GM19239 (cell line): ENCODE measurements around the gene ZNF629.

ENCODE experiments used
- DNase-seq: peaks from one replicate; pipeline ENCODE4 v3.0.0; 2011; ENCODE audit warnings: low spot score; ENCODE audit not compliant: insufficient read length
- FAIRE-seq: peaks from 2 replicates; lab custom pipeline; 2011; peaks lifted over from hg19 to GRCh38; lab: Jason Lieb, UNC

The ZNF629 gene

DNA sequence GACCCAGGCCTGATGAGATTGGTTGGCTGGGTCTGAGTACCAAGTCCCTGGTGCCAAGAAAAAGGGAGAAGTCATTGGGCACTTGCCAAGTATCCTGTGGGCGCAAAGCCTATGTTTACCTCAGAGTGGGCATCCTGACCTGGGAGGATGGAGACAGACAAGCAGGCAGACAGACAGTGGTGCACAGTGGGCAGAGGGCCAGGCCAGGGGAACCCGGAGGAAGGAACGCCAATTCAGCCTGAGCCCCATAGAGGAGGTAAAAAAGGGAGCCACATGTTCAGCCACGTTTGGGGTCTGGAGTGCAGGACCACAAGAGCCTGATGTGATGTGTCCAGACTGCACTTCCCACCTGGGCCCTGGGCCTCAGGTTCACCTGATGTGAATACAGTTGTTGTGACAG, 33.4 kb downstream of the ZNF629 start:
- DNase-seq (no peak), FAIRE-seq (no peak)

DNA sequence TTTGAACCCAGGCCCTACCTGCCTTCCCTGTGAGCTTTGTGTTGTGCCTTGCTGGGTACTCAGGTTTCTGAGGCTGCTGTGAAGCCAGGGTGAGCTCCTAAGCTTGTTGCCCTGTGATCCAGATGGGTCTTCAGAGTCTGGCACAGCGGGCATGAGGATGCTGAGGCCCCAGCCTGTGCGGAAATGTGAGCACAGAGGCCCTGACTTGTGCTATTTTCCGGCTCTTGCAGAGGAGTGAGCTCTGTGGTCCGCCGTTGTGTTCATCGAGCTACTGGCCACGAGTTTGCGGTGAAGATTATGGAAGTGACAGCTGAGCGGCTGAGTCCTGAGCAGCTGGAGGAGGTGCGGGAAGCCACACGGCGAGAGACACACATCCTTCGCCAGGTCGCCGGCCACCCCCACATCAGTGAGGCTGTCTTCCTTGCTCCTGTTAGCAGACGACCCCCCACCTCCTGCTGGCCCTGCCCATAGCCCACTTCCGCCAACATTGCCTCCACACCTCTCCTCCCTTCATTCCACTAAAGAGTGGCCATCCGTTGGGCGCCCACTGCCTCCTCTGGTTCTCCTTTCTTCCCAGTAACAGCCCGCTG, 36.0 kb downstream of the ZNF629 start:
- FAIRE-seq (no peak), DNase-seq (no peak)

DNA sequence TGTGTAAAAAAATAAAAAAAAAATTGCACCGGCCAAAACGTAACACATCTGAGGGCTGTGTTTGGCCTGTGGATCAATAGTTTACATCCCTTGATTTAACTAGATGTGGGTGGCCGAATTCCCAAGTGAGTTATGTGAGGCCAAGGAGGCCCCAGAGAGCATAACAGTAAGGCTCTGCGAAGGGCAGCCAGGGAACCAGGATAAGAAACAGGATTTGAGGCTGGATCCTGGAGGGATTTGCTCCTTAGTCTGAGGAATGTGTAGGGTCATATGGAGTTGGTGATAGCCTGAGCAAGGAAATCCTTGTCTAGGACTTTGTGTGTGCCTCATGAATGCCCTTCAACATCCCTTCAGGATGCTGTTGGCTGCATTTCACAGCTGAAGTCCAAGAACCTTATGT, 36.8 kb downstream of the ZNF629 start:
- FAIRE-seq (no peak), DNase-seq (no peak)

DNA sequence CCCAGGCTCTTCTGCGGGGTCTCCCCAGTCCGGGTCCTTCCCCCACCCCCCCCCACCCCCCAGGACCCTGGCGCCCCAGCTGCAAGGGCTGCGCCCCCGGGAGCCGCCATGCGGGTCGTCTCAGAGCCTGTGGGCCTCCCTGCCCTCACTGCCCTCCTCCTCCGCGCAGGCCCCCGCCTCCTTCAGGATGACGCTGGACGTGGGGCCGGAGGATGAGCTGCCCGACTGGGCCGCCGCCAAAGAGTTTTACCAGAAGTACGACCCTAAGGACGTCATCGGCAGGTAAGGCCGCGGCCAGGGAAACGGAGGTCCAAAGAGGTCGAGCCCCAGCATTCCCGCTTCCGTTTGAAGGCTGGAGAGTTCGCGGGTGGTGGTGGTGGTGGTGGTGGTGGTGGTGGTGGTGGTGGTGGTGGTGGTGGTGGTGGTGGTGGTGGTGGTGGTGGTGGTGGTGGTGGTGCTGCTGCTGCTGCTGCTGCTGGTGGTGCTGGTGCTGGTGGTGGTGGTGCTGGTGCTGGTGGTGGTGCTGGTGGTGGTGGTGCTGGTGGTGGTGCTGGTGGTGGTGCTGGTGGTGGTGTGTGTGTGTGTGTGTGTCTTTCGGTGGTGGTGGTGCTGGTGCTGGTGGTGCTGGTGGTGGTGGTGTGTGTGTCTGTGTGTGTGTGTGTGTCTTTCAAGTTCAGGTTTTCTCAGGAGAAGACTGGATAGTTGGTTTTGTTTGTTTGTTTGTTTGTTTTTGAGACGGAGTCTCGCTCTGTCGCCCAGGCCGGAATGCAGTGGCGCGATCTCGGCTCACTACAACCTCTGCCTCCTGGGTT, 38.2 kb downstream of the ZNF629 start:
- no peak for DNase-seq
- no peak for FAIRE-seq

DNA sequence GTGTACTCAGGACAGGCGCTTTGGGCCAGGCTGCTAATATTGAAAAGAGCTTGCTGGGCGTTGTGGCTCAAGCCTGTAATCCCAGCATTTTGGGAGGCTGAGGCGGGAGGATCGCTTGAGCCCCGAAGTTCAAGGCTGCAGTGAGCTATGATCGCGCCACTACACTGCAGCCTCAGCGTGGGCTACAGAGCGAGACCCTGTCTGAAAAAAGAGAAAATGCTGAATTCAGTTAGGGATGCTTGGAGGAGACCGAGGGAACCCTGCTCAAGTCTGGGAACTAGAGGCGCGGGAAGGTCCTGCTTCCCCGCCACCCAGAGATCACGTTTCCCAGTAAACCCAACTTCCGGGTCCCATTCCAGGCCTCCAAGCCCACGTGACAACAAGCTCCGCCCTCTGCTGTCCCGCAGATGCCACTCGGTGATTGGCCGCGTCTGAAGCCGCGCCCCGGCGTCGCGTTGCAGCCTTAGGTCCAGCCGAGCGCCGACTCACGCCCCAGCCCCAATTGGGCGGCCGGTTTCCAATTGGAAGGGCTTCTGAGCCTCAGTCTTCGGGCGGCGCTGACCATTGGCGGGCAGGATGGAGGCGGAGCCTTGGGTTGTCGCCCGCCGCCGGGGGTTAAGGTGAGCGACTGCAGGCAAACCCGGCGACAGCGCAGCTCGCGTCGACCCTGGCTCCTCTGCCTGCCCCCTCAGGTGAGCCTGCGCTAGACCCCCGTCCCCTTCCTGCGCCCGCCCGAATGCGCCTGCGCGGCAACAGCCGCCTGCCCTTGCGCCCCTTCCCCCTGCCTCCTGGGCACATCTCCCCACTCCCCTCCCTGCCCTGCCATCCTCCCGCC, 39.0 kb downstream of the ZNF629 start, which contains the start of gene PHKG2:
TSS of gene PHKG2 (plus strand) at position 627 of the 835 bp plus-strand sequence. CDS start 396 bp downstream, outside the sequence.
- DNase-seq (peak; percentile 98), FAIRE-seq (peak; percentile 98)

DNA sequence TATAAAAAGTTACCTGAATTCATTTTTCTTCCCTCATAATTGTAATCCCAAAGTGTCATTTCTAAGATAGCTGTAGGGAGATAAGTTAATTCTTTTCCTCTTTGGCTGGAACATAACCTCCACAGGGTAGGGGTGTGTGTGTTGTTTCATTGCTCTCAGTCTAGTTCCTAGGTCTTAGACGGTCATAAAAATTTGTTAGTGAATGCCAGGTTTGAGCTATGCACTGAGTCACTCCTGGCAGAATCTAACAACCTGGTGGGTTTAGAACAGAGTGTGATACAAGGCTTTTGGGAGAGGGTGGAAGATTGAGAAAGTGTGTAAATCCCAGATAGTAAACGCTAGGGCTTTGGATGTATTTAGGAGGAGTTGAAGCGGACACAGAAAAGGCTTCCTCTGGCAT, 39.7 kb downstream of the ZNF629 start:
- DNase-seq, result no peak
- peak; percentile 44 for FAIRE-seq

DNA sequence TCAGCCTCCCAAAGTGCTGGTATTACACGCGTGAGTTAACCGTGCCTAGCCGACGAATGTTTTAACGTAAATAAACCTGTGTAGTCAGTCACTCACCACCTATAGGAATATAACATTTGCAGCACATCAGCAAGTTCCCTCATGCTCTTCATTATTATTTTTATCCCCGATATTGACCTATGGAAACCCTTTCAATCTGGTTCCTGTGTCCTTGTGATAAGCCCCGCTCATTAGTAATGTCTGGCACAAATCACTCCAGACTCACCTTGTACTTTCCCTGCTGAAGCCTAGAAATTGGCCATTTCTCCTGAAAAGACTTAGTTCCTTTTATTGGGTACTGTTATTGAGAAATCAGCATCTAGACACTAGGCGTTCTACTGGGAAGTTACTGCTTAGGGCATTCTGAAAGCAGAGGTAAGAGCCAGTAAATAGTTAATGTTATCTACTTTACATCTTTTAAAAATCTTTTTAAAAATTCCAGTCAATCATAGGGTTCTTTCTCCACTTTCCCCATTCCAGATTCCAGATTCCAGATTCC, 40.3 kb downstream of the ZNF629 start:
- no peak for FAIRE-seq

DNA sequence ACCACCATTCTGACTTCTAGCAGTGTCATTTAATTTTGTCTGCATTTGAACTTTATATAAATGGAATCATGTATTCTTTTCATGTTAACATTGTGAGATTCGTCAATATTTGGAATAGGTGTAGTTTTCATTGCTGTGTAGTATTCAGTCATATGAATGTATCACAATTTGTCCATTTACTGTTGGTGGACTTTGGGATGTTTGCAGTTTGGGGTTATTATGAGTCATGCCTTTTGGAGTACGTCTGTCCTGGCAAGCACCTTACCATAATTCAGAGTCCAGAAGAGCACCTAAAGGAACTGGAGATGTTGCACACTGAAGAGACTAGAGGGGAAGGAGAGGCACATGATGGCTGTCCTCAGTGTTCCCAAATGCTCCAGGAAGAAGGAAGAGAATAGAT, 41.9 kb downstream of the ZNF629 start:
- FAIRE-seq (no peak), DNase-seq (no peak)

More for the DNA sequence above, 40.3 kb downstream of the ZNF629 start:
- no peak for DNase-seq

DNA sequence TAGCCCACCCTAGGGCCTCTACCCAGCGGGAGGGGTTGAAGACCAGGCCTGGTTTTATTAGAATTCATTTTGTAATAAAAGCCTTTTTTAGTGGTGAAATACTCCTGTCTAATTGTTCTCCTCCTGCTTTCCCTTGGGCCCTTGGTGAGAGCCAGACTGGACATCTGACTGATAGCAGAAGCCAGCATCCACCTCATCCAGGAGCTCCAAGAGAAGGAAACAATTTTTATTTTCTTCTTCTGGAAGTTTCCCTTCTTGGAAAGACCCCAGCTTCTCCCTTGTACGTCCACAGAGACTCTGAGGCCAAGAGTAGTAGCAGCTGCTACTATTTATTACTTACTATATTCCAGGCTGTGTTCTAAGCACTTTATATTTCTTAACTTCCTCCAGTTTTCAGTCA, 42.8 kb downstream of the ZNF629 start:
- no peak for FAIRE-seq
- DNase-seq, result no peak

DNA sequence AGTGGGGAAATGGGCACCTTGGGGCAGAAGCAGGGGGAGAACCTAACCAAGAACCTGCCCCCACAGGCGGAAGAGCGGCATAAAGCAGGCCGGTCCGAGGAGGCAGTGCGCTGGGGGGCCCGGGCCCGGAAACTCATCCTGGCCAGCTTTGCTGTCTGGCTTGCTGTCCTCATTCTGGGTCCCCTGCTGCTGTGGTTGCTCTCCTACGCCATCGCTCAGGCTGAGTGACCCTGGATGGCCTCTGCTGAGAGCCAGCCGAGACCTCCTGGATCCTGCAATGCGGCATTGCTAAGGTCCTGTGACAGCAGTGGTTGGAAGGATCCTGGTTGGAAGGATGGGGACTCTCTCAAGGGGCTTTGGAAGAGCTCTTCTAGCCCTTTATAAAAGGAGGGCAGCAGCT, 43.3 kb downstream of the ZNF629 start:
- FAIRE-seq (no peak), DNase-seq (no peak)

DNA sequence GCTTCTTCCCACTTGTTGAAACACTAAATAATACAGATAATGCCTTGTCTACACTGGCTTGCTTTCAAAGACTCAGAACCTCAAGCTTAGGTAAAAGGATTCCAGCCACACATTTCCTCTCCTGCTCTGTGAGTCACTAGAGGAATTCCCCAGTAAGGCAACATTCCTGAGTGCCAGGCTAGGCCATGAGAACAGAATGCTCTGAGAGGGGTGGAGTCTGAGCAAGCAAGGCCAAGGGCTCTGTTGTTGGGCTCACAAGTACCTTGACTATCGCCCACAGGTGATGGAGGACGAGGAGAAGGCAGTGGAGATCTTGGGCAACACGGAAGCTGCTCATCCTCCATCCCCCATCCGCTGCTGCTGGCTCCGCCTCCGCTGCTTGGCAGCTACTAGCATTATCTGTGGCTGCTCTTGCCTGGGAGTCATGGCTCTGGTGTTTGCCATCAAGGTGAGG, 45.5 kb downstream of the ZNF629 start:
- FAIRE-seq (no peak), DNase-seq (no peak)

DNA sequence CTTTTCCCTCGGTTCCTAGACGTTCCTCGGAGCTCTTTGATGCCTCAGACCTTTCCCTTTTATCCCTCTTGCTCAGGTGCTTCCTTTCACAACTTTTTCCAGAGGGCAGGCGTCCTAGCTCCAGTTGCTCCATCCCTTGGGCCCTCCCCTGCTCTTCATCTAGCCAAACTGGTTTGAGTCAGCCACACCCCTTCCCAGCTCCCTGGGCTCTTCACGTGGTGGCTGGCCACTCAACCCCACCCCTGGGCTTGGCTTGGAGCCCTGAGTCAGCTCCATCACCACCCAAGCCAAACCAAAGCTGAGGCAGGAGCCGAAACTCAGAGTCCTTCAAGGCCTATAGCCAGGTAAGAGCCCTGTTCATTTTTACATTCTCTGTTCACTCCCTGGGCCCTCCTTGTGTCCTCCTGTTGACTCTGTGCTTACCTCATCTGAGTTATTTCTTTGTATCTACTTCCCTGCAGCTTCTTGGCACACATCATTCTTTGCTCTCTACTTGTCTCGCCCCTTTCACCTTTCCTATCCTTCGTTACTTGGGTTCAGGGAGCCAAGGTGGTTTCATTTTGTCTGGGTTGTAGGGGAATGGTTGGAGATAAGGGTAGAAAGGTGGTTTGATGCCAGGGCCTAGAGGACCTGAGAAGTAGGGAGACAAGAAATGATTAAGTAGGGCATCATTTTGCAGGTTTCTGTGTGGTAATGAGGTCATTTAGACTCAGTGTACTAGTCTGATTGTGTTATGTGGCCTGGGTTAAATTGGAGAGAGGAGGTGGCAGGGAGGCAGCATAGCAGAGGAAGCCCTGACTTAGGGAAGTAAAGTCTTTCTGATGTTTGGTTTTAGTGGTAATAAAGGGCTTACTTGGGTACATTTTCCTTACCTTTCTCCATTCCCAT, 46.4 kb downstream of the ZNF629 start:
- DNase-seq (no peak), FAIRE-seq (no peak)

DNA sequence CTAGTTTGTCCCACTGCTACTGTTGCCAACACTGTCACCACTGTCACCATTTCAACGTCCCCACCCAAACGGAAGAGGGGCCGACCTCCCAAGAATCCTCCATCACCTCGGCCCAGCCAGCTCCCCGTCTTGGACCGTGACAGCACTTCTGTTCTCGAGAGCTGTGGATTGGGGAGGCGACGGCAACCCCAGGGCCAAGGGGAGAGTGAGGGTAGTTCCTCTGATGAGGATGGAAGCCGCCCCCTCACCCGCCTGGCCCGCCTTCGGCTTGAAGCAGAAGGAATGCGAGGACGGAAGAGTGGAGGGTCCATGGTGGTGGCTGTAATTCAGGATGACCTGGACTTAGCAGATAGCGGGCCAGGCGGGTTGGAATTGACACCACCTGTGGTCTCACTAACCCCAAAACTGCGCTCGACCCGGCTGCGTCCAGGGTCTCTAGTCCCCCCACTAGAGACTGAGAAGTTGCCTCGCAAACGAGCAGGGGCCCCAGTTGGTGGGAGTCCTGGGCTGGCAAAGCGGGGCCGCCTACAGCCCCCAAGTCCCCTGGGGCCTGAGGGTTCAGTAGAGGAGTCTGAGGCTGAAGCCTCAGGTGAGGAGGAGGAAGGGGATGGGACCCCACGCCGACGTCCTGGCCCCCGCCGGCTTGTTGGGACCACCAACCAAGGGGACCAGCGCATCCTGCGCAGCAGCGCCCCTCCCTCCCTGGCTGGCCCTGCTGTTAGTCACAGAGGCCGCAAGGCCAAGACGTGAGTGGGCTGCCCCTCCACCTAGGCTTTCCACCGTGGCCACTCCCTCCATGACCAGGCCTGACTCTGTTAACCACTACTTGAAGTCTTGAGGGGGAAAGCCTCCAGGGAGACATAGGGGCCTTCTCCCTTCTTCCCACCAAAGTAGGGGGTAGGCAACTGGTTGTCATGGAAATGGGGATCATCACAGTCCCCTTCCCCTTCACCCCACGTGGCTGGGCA, 47.7 kb downstream of the ZNF629 start:
- no peak for DNase-seq
- no peak for FAIRE-seq

DNA sequence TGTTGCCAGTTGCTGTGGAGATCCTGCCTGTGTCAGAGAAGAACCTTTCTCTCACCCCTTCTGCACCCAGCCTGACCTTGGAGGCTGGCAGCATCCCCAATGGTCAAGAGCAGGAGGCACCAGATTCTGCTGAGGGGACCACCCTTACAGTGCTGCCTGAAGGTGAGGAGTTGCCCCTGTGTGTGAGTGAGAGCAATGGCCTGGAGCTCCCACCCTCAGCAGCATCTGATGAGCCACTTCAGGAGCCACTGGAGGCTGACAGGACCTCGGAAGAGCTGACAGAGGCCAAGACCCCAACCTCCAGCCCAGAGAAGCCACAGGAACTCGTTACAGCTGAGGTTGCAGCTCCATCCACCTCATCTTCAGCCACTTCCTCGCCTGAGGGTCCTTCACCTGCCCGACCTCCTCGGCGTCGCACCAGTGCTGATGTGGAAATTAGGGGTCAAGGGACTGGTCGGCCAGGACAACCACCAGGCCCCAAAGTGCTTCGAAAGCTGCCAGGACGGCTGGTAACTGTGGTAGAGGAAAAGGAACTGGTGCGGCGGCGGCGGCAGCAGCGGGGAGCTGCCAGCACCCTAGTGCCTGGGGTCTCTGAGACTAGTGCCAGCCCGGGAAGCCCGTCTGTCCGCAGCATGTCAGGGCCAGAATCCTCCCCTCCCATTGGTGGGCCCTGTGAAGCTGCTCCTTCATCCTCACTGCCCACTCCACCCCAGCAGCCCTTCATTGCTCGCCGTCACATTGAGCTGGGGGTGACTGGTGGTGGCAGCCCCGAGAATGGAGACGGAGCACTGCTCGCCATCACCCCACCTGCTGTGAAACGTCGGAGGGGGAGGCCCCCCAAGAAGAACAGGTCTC, 49.0 kb downstream of the ZNF629 start:
- DNase-seq (no peak), FAIRE-seq (no peak)

DNA sequence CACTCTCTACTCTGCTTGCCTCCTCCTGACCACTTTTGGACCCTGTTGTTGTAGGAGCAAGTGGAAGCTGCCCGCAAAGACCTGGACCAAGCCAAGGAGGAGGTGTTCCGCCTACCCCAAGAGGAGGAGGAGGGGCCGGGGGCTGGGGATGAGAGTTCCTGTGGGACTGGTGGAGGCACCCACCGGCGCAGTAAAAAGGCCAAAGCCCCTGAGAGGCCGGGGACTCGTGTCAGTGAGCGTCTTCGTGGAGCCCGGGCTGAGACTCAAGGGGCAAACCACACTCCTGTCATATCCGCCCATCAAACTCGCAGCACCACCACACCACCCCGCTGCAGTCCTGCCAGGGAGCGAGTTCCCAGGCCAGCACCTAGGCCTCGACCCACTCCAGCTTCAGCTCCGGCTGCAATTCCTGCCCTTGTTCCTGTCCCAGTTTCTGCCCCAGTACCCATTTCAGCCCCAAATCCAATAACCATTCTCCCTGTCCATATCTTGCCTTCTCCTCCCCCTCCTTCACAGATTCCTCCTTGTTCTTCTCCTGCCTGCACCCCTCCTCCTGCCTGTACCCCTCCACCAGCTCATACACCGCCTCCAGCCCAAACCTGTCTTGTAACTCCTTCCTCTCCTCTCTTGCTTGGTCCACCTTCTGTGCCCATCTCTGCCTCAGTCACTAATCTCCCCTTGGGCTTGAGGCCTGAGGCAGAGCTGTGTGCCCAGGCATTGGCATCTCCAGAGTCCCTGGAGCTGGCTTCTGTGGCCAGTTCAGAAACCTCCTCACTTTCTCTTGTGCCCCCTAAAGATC, 49.8 kb downstream of the ZNF629 start:
- FAIRE-seq (no peak), DNase-seq (no peak)

DNA sequence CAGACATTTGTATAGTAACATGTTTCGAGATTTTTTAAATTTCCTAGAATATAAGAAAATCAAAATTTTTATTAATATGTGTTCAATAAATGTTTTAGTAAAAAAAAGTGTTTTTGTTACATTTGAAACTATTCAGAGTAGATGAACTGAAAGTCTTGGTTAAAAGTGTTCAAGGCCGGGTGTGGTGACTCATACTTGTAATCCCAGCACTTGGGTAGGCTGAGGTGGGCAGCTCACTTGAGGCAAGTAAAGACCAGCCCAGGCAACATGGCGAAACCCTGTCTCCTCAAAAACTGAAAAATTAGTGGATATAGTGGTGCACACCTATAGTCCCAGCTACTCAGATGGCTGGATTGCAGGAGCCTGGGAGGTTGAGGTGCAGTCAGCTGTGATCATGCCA, 55.6 kb downstream of the ZNF629 start:
- DNase-seq (no peak), FAIRE-seq (no peak)
